ENCODE measurements around the gene RNPEP. TPM values are rescaled to one million over a fixed set of nuclear protein-coding genes. Genes with fewer than 3 reads are reported as not detected.

Gene RNPEP
- polyA plus RNA-seq, 1 of the 3 experiments (the other 2 are of a cell fraction): 46.7 TPM

DNA sequence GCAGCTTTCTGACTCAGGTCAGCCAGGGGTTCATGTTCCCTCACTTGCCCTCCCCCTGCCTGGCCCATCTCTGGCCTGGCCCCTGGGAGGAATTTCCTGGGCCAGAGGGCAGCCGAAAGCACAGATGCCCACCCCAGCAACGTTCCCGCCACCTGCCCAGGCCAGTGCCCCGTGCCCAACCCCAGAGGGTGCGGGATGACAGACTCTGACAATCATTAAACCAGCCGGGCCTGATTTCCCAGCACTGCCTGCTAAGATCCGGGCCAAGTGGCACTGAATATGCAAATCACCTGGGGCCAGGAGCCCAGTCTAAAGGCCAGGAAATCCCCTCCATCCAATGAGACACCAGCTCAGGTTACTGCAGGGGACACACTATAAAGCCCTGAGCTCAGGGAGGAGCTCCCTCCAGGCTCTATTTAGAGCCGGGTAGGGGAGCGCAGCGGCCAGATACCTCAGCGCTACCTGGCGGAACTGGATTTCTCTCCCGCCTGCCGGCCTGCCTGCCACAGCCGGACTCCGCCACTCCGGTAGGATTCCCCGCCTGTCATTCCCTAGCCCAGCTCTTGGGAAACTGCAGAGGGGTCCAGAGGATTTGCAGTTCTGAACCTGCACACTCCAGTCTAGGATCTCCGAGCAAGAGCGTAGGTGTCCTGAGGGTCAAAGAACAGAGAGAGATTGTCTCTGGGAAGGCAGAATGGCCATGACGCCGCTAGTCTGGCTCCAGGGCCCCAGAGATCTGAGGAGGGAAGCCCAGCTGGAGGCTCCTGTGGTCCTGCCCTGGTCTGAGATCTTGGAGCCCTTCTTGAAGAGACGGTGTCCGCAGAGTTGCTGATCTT lies 27.9 kb downstream of the RNPEP start, which contains the start of gene ELF3:
ELF3 (plus strand) TSS at position 408 of the 836 bp plus-strand sequence. CDS start 550 bp downstream, outside the sequence.
- H3F3A ChIP-seq (replicated peaks; ENCODE audit: insufficient read depth): peaks cover 3% of the 10 kb centered on the region
- H3K27me3 ChIP-seq (ENCODE audit: insufficient read depth): no peaks in the 10 kb centered on the region
- H3K36me3 ChIP-seq (replicated peaks in 1 of 2; ENCODE audit: control insufficient read depth in 1 of 2, insufficient read depth in 2 of 2, low read length in 1 of 2): peaks cover 4 to 7% of the 10 kb centered on the region in 2 experiments
- no peaks in the 10 kb centered on the region for H4K20me1 ChIP-seq (ENCODE audit: insufficient read depth)
- H3K4me2 ChIP-seq: no peak within 1 kb of the TSS
- H3K9ac ChIP-seq: no peak within 1 kb of the TSS
- no peaks in the 10 kb centered on the region for H3K9me2 ChIP-seq
- H3K4me3 ChIP-seq (ENCODE audit: low read depth in 2 of 2, low read length in 1 of 2): no peak within 1 kb of the TSS; a peak in 1 of 4 replicates
- H2AFZ ChIP-seq (ENCODE audit: low read depth): no peak within 1 kb of the TSS
- no peak for DNase-seq
- CTCF ChIA-PET: interaction anchor here (0.7 to 20.4 kb wide), 15 partner anchors 11 to 747 kb away, joined by 3 to 411 read pairs (median 5); partner anchors contain the start of gene GPR37L1
- no peak within 1 kb of the TSS for H3K27ac ChIP-seq (ENCODE audit: low read depth in 2 of 2, low read length in 1 of 2)
- H3K9me3 ChIP-seq: no peaks in the 10 kb centered on the region
- H3K79me2 ChIP-seq (ENCODE audit: insufficient read depth): no peaks in the 10 kb centered on the region
- TF ChIP-seq ELF1 (IDR thresholded peaks at IDR 0.05) (no peak), MAX (IDR thresholded peaks at IDR 0.05; ENCODE audit: low read depth) (no peak), EZH2phosphoT487 (IDR thresholded peaks at IDR 0.05; ENCODE audit: borderline replicate concordance, low read depth) (no peak), RFX5 (IDR thresholded peaks at IDR 0.05; ENCODE audit: low read length) (no peak), RAD21 (IDR thresholded peaks at IDR 0.05; ENCODE audit: low read length) (no peak), POLR2AphosphoS5 (IDR thresholded peaks at IDR 0.05; ENCODE audit: low read depth, low read length) (no peak), JUND (IDR thresholded peaks at IDR 0.05) (no peak), GABPA (IDR thresholded peaks at IDR 0.05; ENCODE audit: low read depth) (no peak)
- TF ChIP-seq, protein P1, sequence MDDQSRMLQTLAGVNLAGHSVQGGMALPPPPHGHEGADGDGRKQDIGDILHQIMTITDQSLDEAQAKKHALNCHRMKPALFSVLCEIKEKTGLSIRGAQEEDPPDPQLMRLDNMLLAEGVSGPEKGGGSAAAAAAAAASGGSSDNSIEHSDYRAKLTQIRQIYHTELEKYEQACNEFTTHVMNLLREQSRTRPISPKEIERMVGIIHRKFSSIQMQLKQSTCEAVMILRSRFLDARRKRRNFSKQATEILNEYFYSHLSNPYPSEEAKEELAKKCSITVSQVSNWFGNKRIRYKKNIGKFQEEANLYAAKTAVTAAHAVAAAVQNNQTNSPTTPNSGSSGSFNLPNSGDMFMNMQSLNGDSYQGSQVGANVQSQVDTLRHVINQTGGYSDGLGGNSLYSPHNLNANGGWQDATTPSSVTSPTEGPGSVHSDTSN (IDR thresholded peaks at IDR 0.05): no peak
- TF ChIP-seq, protein P2, sequence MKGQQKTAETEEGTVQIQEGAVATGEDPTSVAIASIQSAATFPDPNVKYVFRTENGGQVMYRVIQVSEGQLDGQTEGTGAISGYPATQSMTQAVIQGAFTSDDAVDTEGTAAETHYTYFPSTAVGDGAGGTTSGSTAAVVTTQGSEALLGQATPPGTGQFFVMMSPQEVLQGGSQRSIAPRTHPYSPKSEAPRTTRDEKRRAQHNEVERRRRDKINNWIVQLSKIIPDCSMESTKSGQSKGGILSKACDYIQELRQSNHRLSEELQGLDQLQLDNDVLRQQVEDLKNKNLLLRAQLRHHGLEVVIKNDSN (IDR thresholded peaks at IDR 0.05; ENCODE audit: borderline replicate concordance, low read depth): no peak
- WGBS (ENCODE audit: low lambda C conversion rate): 80% methylated on average over 15 of the region's 24 CpGs
- POLR2A ChIA-PET: interaction anchor here (0.9 kb wide), 1 partner anchor 107 kb away, joined by 5 read pairs; no protein-coding TSS in a partner anchor
- H3K4me1 ChIP-seq (ENCODE audit: control insufficient read depth in 1 of 2, insufficient read depth in 2 of 2, low read depth in 1 of 2, low read length in 1 of 2): peaks cover 0 to 3% of the 10 kb centered on the region in 2 experiments; a peak in 1 of 4 replicates

- Histone ChIP-seq H2AFZ (ENCODE audit: low read depth) (no peak overlapping the region), H3K4me3 (ENCODE audit: low read depth in 2 of 2, low read length in 1 of 2) (no peak overlapping the region), H3K9ac (no peak overlapping the region), H3K4me1 (ENCODE audit: control insufficient read depth in 1 of 2, insufficient read depth in 2 of 2, low read depth in 1 of 2, low read length in 1 of 2) (peaks cover 0 to 3% of the 10 kb centered on the region in 2 experiments; a peak in 1 of 4 replicates), H3F3A (replicated peaks; ENCODE audit: insufficient read depth) (no peaks in the 10 kb centered on the region), H3K9me2 (no peaks in the 10 kb centered on the region), H3K9me3 (no peaks in the 10 kb centered on the region), H3K27ac (ENCODE audit: low read depth in 2 of 2, low read length in 1 of 2) (no peak overlapping the region), H3K36me3 (replicated peaks in 1 of 2; ENCODE audit: control insufficient read depth in 1 of 2, insufficient read depth in 2 of 2, low read length in 1 of 2) (no peaks in the 10 kb centered on the region), H3K79me2 (ENCODE audit: insufficient read depth) (no peaks in the 10 kb centered on the region), H3K27me3 (ENCODE audit: insufficient read depth) (no peaks in the 10 kb centered on the region), H4K20me1 (ENCODE audit: insufficient read depth) (no peaks in the 10 kb centered on the region), H3K4me2 (no peak overlapping the region)
- ChIA-PET POLR2A (no interaction called here), CTCF (interaction anchor here (0.7 to 20.4 kb wide), 6 partner anchors 13 to 122 kb away, joined by 3 to 411 read pairs (median 42); partner anchors contain the start of gene GPR37L1)
- WGBS (ENCODE audit: low lambda C conversion rate): 83% methylated on average over 11 of the region's 11 CpGs
- TF ChIP-seq MEF2A (IDR thresholded peaks at IDR 0.05; ENCODE audit: borderline replicate concordance, low read depth) (no peak), MXI1 (IDR thresholded peaks at IDR 0.05; ENCODE audit: low read depth, low read length) (no peak), GATA2 (CRISPR knock-in tag; IDR thresholded peaks at IDR 0.05) (no peak), NRF1 (IDR thresholded peaks at IDR 0.05; ENCODE audit: low read depth, low read length) (no peak)
- no peak for DNase-seq
Measured at GRCh38 chr1:202011994-202012393, 29.5 kb downstream of the RNPEP start.

Measured in SK-N-SH (cell line).